ENCODE data around the gene LRRC42.

- TF ChIP-seq CTCF (tag by site-specific recombination; IDR thresholded peaks at IDR 0.05) = no peak
- TF ChIP-seq, protein P1, sequence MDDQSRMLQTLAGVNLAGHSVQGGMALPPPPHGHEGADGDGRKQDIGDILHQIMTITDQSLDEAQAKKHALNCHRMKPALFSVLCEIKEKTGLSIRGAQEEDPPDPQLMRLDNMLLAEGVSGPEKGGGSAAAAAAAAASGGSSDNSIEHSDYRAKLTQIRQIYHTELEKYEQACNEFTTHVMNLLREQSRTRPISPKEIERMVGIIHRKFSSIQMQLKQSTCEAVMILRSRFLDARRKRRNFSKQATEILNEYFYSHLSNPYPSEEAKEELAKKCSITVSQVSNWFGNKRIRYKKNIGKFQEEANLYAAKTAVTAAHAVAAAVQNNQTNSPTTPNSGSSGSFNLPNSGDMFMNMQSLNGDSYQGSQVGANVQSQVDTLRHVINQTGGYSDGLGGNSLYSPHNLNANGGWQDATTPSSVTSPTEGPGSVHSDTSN (CRISPR knock-in tag; IDR thresholded peaks at IDR 0.05) = no peak
- TF ChIP-seq YY1 (tag by site-specific recombination; IDR thresholded peaks at IDR 0.05) = no peak
- no peak for TF ChIP-seq MYNN (tag by site-specific recombination; IDR thresholded peaks at IDR 0.05; ENCODE audit: borderline replicate concordance)
Observed at GRCh38 chr1:54009406-54009805, 63.3 kb downstream of the LRRC42 start.
